GM12874 (cell line): ENCODE results near the gene CCDC33.

Source experiments
- TF ChIP-seq, protein P1 (sequence below): IDR thresholded peaks from 2 replicates; pipeline ENCODE4 v1.5.1; 2011; ENCODE audit warnings: low read depth, mild to moderate bottlenecking, control low read depth, low read length, moderate library complexity; ENCODE audit not compliant: insufficient read depth

CCDC33 gene

GRCh38 chr15:74350295-74351275 lies 114.5 kb downstream of the CCDC33 start:
- TF ChIP-seq, protein P1, sequence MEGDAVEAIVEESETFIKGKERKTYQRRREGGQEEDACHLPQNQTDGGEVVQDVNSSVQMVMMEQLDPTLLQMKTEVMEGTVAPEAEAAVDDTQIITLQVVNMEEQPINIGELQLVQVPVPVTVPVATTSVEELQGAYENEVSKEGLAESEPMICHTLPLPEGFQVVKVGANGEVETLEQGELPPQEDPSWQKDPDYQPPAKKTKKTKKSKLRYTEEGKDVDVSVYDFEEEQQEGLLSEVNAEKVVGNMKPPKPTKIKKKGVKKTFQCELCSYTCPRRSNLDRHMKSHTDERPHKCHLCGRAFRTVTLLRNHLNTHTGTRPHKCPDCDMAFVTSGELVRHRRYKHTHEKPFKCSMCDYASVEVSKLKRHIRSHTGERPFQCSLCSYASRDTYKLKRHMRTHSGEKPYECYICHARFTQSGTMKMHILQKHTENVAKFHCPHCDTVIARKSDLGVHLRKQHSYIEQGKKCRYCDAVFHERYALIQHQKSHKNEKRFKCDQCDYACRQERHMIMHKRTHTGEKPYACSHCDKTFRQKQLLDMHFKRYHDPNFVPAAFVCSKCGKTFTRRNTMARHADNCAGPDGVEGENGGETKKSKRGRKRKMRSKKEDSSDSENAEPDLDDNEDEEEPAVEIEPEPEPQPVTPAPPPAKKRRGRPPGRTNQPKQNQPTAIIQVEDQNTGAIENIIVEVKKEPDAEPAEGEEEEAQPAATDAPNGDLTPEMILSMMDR = no peak

GRCh38 chr15:74351670-74352069 lies 115.5 kb downstream of the CCDC33 start:
- TF ChIP-seq, protein P1 = no peak

GRCh38 chr15:74352393-74352910 lies 116.3 kb downstream of the CCDC33 start:
- TF ChIP-seq, protein P1 = no peak

- TF ChIP-seq, protein P1 = no peak
Observed at GRCh38 chr15:74362482-74362881, 126.4 kb downstream of the CCDC33 start.

GRCh38 chr15:74364936-74365597 lies 128.9 kb downstream of the CCDC33 start:
- TF ChIP-seq, protein P1 = no peak

DNA sequence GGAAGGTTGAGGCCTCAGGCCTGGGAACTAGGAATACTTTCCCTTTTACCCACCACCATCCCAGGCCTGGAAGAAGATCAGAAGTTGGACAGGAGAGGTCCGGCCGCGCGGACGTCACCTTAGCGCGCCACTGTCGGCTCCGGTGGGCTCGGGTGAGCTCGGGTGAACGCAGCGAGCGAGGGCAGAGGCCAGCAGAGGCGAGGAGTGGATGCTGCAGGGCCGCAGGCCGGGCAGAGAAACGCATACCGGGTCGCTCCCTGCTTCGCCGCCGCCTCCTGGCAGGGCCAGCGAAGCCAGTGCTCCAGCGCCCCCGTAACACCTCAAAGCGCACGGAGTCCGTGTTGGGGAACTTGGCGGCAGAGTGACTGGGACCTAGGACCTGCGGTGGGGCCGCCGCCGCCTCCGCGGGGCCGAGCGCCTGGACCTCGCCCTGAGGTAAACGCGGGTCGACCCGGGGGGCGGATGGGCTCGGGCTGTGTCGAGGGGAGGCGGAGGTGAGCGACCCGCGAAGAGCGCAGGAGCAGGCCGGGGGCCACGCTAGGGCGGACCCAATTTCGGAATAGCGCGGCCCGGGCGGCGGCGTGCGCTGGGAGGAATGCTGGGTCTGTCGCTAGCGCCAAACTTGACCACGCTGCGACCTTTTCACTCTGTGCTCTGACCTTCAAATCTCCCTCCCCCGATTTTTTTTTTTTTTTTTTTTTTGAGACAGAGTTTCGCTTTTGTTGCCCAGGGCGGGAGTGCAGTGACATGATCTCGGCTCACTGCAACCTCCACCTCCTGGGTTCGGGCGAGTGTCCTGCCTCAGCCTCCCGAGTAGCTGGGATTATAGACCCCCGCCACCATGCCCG lies 129.7 kb downstream of the CCDC33 start:
- TF ChIP-seq, protein P1 = no peak
